Measurements from ENCODE around the gene STK16. TPM values are rescaled to one million over a fixed set of nuclear protein-coding genes. Genes with fewer than 3 reads are reported as not detected.

Gene STK16
- total and polyA plus RNA-seq, 10 donors: 17.0 to 47.6 (median 29.5) TPM

GRCh38 chr2:219228041-219228910 lies 17.0 kb upstream of the STK16 start:
- DNase-seq: no peak
- Histone ChIP-seq H3K4me3 (peak overlapping the region; percentile 56 to 79 (median 73)), H3K36me3 (peaks cover 0 to 69% (median 48%) of the 10 kb centered on the region in 6 donors), H3K27me3 (replicated peaks in 1 of 7) (no peaks in the 10 kb centered on the region), H3K4me1 (peaks cover 18 to 81% (median 50%) of the 10 kb centered on the region in 6 donors), H3K9me3 (no peaks in the 10 kb centered on the region), H3K27ac (peak overlapping the region; percentile 88 to 99 (median 97))
- WGBS, 5 donors: 34 to 42% (median 36%) methylated on average over 7 of the region's 7 CpGs
- intact Hi-C loops (cut with DNase I; ENCODE audit: low total_unique reads): loop anchor here (5.0 kb wide), 1 partner anchor 49 kb away; the partner anchor contains the start of gene DNAJB2
- TF ChIP-seq, protein P1, sequence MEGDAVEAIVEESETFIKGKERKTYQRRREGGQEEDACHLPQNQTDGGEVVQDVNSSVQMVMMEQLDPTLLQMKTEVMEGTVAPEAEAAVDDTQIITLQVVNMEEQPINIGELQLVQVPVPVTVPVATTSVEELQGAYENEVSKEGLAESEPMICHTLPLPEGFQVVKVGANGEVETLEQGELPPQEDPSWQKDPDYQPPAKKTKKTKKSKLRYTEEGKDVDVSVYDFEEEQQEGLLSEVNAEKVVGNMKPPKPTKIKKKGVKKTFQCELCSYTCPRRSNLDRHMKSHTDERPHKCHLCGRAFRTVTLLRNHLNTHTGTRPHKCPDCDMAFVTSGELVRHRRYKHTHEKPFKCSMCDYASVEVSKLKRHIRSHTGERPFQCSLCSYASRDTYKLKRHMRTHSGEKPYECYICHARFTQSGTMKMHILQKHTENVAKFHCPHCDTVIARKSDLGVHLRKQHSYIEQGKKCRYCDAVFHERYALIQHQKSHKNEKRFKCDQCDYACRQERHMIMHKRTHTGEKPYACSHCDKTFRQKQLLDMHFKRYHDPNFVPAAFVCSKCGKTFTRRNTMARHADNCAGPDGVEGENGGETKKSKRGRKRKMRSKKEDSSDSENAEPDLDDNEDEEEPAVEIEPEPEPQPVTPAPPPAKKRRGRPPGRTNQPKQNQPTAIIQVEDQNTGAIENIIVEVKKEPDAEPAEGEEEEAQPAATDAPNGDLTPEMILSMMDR (IDR thresholded peaks at IDR 0.05 in 8 of 11, conservative IDR thresholded peaks at IDR 0.05 in 3 of 11): no peak
- TF ChIP-seq POLR2AphosphoS5 (IDR thresholded peaks at IDR 0.05): no peak
- TF ChIP-seq POLR2A (IDR thresholded peaks at IDR 0.05): no peak

DNA sequence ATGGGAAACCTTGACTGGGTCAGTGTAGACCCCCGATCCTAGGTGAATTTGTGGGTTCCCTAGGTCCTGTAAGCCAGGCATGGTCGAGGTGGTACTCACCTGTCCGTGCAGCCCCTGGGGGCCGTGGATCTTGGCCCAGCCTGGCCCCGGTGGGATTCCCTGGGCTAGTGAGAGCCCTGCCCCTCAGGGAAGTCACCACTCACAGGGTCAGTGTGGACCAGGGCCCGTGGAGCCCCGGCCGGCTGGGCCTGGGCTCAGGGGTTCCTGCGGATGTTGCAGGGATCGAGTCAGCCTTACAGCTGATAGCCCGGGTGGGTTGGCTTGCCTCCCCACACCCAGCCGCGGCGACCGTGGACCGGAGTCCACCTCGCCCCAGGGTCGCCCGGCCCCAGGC lies 16.4 kb upstream of the STK16 start:
- peaks cover 18 to 80% (median 50%) of the 10 kb centered on the region in 6 donors for H3K4me1 ChIP-seq
- H3K4me3 ChIP-seq: peak overlapping the region; percentile 56 to 79 (median 73)
- TF ChIP-seq POLR2AphosphoS5 (IDR thresholded peaks at IDR 0.05): no peak
- TF ChIP-seq, protein P1 (IDR thresholded peaks at IDR 0.05 in 8 of 11, conservative IDR thresholded peaks at IDR 0.05 in 3 of 11): no peak
- no peak for TF ChIP-seq POLR2A (IDR thresholded peaks at IDR 0.05)
- intact Hi-C loops (cut with DNase I; ENCODE audit: low total_unique reads): loop anchor here (5.0 kb wide), 1 partner anchor 48 kb away; the partner anchor contains the start of gene DNAJB2
- peak; percentile 94 for DNase-seq
- H3K27ac ChIP-seq: peak overlapping the region; percentile 88 to 99 (median 97)
- H3K36me3 ChIP-seq: peaks cover 0 to 69% (median 48%) of the 10 kb centered on the region in 6 donors
- H3K9me3 ChIP-seq: no peaks in the 10 kb centered on the region
- no peaks in the 10 kb centered on the region for H3K27me3 ChIP-seq (replicated peaks in 1 of 7)
- 0 to 5% (median 2%) methylated on average over 3 to 19 of the region's 19 CpGs for WGBS, 5 donors

DNA sequence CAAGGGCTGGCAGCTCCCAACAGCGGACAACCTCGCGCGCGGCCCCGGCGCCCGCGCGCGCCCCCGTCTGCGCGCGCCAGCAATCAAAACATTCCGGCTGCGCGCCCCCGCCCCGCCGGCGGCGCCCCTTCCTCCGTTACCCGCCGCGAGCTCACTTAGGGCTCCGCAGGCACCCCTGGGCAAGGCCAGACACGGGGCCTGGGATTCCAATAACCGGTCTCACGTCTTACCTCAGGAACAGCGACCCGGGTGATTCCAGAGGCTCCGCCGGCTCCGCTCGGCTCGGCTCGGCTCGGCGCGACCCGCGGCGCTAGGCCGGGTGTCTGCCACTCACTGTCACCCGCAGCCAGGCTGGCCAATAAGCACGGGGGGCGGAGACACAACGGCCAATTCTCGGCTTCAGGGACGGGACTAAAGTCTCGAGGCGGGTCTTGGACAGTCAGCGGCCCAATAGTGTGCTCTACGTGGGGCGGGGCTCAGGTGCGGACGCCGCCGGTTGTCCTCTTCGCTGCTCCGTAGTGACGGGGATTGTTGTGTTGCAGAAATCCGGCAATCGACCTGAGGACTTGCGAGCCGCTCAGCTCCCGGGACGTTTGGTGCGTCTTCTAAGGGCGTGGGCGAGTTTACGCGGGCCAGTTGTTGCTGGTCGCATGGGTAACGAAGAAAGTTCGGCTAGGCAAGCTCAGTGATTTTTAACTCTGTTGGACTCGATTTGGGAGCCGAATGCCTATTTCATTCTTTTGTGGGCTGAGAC lies 15.8 kb upstream of the STK16 start, which contains the start of the genes ANKZF1 and ATG9A:
ANKZF1 (plus strand) TSS at position 502 of the 754 bp plus-strand sequence. CDS start 452 bp downstream, outside the sequence.
ATG9A (minus strand) TSS at position 332 of the 754 bp plus-strand sequence. CDS start 1,612 bp downstream, outside the sequence.
- intact Hi-C loops (cut with DNase I; ENCODE audit: low total_unique reads): loop anchor here (5.0 kb wide), 1 partner anchor 48 kb away; the partner anchor contains the start of gene DNAJB2

More for the DNA sequence above, 15.8 kb upstream of the STK16 start, which contains the start of the genes ANKZF1 and ATG9A:
- peak in 2 of 3 donors; percentile 69 to 84 for TF ChIP-seq POLR2A (IDR thresholded peaks at IDR 0.05)
- TF ChIP-seq POLR2AphosphoS5 (IDR thresholded peaks at IDR 0.05): peak; percentile 97 to 99 (median 99)
- TF ChIP-seq, protein P1 (IDR thresholded peaks at IDR 0.05 in 8 of 11, conservative IDR thresholded peaks at IDR 0.05 in 3 of 11): peak in 5 of 11 experiments; percentile 15 to 31 (median 27)
- 0 to 1% (median 0%) methylated on average over 39 to 80 of the region's 80 CpGs for WGBS, 5 donors
- DNase-seq: peak; percentile 100
- peaks cover 18 to 75% (median 50%) of the 10 kb centered on the region in 6 donors for H3K4me1 ChIP-seq
- no peaks in the 10 kb centered on the region for H3K27me3 ChIP-seq (replicated peaks in 1 of 7)
- peak within 1 kb of the TSS; percentile 56 to 79 (median 73) for H3K4me3 ChIP-seq
- peak within 1 kb of the TSS; percentile 88 to 99 (median 97) for H3K27ac ChIP-seq
- peaks cover 0 to 69% (median 48%) of the 10 kb centered on the region in 6 donors for H3K36me3 ChIP-seq
- H3K9me3 ChIP-seq: no peaks in the 10 kb centered on the region
